Activated CD8-positive, alpha-beta memory T cell treated with anti-CD3 and anti-CD28 coated beads for 48 hours (primary cell): ENCODE data around the gene GRAMD2B.
"Not testable (repeated sequence)": the region's sequence is repeated elsewhere in the genome, so short reads cannot be mapped to it uniquely, and the experiment has no call there.

Experiments used
- DNase-seq, 3 experiments: peaks; one replicate each; pipeline ENCODE4 v3.0.0-alpha.2; 2020; ENCODE audit warnings: low read depth in 2 of 3, low spot score in 2 of 3

The GRAMD2B gene

DNA sequence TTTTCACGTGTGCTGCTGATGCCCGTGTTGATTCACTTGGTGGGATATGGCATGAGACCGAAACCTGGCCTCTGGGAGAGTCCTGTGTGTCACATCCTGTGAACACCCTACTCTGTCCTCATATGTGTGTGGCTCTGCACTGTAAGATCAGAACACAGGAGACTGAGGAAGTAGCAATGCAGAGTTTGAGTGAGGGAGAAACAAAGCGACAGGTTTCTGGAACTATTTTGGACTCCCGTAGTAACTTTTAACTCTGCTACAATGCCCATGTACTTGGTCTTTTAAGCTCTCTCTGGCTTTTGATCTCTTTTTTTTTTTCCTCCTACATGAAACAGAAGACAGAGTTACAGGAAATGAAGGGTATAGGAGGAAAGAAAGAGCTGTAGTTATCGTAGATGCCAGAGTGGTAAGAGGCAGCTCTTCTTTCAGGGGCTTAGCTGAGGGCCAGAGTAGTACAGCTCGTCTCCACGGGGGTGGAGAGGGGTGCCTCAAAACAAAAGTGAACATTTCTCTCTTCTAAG lies 26.6 kb downstream of the GRAMD2B start:
- DNase-seq, result peak in 2 of 3 experiments; percentile 19 to 31

- no peak for DNase-seq
Observed at GRCh38 chr5:126450346-126450745, 27.1 kb downstream of the GRAMD2B start.

DNA sequence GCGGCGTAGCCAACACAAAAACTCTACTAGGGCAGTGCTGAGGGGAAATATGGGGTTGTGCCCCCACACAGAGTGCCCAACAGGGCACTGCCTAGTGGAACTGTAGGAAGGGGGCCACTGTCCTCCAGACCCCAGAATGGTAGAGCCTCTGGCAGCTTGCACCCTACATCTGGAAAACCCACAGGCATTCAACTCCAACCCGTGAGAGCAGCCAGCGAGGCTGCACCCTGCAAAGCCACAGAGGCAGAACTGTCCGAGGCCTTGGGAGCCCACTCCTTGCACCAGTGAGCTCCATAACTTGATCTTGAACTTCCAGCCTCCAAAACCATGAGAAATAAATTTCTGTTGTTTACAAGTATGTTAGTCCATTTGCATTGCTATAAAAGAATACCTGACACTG lies 27.7 kb downstream of the GRAMD2B start:
- no peak for DNase-seq

DNA sequence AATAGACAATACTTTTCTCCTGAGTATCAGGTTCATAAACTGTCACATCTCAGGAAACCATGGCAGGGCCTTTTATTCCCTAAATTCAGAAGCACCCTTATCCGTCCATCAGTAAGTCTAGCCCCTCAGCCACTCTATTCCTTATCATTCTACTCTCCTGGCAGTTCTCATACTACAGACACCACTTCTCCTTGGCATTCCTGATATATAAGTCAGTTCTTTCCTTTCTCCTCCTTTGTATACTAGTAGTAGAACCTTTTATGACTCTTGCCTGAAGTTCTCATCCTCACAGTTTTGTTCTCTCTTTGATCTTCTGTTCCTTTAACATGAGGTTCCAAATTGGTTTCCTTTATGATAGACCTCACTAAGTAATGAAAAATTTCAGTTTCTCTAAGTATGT lies 29.3 kb downstream of the GRAMD2B start:
- no peak for DNase-seq

DNA sequence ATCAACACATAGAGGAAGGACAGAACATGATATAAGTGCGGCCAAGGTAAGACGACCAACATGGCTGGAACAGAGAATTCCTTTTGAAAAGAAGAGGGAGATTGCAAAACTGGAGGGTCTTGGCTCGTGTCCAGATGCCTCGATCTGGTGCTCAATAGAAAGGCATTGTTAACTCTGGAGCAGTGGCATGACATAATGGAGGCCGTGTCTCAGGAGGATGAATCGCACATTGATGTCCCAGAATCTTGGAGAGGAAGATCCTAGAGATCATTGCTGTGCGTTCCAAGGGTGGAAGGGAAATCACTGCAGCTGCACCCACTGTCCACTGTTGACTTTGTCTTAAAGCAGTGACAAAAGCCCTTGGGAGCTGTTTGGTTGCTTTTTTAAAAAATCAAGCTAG lies 30.9 kb downstream of the GRAMD2B start:
- no peak for DNase-seq

GRCh38 chr5:126454535-126454934 lies 31.3 kb downstream of the GRAMD2B start:
- DNase-seq, result no peak

DNA sequence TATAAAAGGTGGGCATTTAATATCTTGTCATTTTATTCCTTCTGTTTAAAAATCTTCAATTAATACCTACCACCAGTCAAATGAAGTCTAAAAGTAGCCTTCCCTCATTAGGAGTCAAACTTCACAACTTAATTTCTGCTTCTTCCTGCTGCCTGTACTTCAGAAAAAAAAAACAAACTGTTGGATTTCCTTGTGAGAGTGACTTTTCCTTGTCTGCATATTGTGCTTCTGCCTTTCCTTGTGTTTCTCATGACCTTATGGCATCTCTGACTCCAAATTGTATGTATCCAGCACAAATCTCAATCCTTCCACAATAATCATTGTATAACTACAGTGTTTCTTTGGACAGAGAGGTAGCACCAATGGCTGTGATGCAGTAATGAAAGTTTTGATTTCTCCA lies 32.1 kb downstream of the GRAMD2B start:
- DNase-seq, result no peak

DNA sequence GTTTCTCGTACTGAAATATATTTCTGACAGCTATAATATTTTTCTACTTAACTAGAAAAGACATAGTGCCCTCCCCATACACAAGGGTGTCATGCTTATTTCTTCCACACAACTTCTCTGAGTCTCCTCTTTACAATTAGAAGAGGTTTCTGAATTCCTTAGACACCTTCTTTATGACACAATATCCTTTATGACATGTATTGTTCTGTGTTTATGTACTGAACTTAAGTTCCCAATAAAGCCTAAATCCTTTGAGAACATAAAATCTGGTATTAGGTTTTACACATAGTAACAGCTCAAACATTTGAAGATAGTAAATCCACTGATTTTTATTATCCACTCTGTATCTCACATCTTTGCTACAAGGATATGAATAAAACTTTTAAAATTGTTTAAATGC lies 32.5 kb downstream of the GRAMD2B start:
- DNase-seq, result no peak

DNA sequence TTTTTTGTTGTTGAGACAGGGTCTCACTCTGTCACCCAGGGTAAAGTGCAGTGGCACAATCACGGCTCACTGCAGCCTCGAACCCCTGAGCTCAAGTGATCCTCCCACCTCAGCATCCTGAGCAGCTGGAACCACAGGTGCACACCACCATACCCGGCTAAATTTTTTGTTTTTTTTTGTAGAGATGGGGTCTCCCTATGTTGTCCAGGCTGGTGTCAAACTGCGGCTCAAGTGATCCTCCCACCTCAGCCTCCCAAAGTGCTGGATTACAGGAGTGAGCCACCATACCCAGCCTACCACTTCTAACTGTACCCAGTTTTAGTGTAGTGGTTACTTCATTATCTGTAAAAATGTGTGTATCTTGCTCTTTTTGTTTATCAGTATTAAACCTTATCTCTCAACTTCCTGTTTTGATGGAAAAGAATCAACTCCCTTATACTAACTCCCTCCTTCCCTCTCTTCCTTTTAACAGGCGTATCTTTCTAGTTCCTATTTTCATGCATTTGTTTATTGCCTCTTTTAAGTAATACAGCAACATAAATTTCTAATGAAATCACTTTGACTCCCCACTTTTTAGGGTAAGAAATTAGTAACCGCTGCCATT lies 33.1 kb downstream of the GRAMD2B start:
- DNase-seq, result no peak

- no peak for DNase-seq
Observed at GRCh38 chr5:126460459-126460858, 37.2 kb downstream of the GRAMD2B start.

GRCh38 chr5:126460977-126461376 lies 37.8 kb downstream of the GRAMD2B start:
- no peak for DNase-seq

DNA sequence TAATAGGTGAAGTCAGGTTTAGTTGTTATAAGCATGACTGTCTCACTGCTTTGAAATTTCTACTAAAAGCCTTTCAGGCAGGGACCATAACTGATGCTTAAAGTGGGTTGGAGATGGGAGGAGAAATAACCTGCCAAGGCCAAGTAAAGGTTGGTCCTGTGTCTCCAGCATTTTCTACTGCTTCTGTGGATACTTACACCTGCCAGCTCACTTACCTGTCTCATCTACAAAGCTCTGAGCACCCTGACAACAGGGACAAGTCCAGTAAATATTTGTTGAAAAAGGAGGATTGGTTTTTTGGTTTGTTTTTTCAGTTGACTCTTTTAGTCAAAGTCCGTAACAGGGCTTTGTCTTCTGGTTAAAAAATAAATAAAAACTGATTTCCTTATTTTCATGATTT lies 38.6 kb downstream of the GRAMD2B start:
- DNase-seq, result no peak

GRCh38 chr5:126462239-126463014 lies 39.2 kb downstream of the GRAMD2B start:
- no peak for DNase-seq

DNA sequence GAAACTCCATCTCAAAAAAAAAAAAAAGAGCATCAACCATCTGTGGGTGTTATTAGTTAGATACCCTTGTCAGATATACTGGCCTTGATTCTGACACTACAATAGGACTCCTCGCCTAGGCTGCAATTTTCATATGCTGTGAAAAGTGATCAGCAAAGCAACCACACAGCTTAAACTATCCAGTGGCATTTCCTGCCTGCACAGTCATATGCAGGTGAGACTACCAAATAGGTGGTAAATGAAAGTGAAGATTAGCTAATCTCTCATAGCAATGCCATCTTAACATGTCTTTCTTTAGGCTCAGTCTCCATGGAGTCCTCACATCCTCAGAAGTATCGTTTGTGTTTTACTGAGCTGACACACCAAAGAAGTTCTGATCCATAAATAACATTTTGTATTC lies 40.8 kb downstream of the GRAMD2B start:
- DNase-seq, result no peak

GRCh38 chr5:126464959-126465358 lies 41.8 kb downstream of the GRAMD2B start:
- no peak for DNase-seq

DNA sequence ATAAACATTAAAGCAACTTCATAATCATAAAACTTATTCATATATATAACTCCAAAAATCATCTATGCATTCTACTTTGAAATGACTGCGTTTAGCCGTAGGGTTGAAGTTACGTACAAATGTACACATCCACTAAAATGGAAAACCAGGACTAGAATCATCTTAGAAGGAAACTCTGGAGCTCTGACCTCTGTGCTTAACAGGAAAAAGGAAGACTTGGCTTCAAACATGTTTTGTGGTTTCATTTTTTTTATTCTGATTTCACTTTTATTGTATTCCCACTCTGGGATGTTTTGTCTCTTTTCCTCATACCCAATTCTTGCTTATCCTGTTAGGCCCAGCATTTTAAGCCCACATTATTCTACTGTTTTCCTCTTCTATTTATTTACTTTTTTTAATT lies 44.9 kb downstream of the GRAMD2B start:
- no peak for DNase-seq

DNA sequence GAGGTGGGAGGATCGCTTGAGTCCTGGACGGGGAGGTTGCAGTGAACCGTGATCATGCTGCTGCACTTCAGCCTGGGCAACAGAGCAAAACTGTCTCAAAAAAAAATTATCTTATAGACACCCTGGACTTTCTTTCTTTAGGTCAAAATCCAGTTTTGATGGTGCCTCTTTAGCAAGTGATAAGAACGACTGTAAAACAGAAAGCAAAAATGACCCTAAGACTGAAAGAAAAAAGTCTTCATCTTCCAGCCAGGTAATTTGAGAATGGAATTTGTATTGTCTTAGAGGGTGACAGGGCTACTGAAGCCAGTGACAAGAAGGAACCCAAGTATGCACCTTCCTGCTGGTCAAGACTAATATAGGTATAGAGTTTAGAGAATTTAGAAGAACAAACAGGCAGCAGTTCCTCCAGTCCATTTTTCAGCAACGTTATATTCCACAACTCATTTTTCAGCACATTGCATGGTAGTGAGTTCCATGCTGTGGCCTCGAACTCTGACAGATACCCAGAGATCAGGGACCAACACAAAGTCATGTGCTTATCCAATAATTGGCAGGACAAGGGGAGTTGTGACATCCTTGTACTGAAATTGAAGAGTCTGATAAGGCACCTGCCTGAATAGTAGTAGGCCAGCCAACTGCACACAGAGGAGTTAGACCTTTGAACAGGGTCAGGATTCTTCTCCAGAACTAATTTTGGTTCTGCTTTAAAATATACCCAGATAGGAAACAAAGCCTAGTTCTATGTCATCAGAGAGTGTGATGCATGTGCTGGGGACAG lies 46.5 kb downstream of the GRAMD2B start:
- no peak for DNase-seq

DNA sequence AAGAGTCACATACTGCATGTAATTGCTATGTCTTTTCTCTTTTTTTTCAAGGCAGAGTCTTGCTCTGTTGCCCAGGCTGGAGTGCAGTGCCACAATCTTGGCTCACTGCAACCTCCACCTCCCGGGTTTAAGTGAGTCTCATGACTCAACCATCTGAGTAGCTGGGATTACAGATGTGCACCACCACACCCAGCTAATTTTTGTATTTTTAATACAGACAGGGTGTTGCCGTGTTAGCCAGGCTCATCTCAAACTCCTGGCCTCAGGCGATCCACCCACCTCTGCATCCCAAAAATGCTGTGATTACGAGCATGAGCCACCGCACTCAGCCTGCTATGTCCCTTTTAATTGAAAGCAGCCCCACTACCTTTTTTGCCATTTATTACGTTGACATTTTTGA lies 47.3 kb downstream of the GRAMD2B start:
- DNase-seq, result not testable (repeated sequence)

DNA sequence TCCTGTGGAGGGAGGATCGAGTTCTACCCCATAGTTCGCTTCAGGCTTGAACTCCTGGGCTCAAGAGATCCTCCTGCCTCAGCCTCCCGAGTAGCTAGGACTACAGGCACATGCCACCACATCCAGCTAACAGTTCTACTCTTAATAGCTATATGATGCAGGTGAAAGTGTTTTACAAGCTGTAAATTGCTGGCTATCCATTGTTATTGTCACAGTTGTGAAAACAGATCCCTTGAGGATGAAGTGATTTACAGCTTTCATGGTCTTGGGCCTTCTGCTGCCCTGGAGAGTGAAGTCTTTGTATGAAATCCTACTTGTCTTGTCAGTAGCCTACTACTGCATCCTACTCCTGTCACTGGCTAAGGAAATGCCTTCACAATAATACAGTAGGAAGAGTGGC lies 48.0 kb downstream of the GRAMD2B start:
- no peak for DNase-seq

- no peak for DNase-seq
Observed at GRCh38 chr5:126471875-126472537, 48.8 kb downstream of the GRAMD2B start.

GRCh38 chr5:126472538-126472889 lies 49.3 kb downstream of the GRAMD2B start:
- DNase-seq, result no peak
